IPS-18a (cell line): ENCODE data around the gene ITGB5.
"Not testable (repeated sequence)": the region's sequence is repeated elsewhere in the genome, so short reads cannot be mapped to it uniquely, and the experiment has no call there.

ENCODE experiments used
- H3K27ac ChIP-seq: one replicate; pipeline ENCODE4 v1.5.1; 2013; ENCODE audit warnings: low read length
- H3K27me3 ChIP-seq: one replicate; pipeline ENCODE4 v1.6.1; 2013; ENCODE audit warnings: mild to moderate bottlenecking, low read length; ENCODE audit not compliant: control insufficient read depth, insufficient read depth
- H3K36me3 ChIP-seq: one replicate; pipeline ENCODE4 v1.6.1; 2013; ENCODE audit warnings: low read depth, low read length; ENCODE audit not compliant: control insufficient read depth
- H3K4me1 ChIP-seq: one replicate; pipeline ENCODE4 v1.6.1; 2013; ENCODE audit warnings: low read depth, low read length; ENCODE audit not compliant: control insufficient read depth
- H3K4me3 ChIP-seq: one replicate; pipeline ENCODE4 v1.5.1; 2013; ENCODE audit warnings: low read length
- H3K9ac ChIP-seq: one replicate; pipeline ENCODE4 v1.6.1; 2013; ENCODE audit warnings: mild to moderate bottlenecking, low read length, moderate library complexity
- H3K9me3 ChIP-seq: one replicate; pipeline ENCODE4 v1.6.1; 2013; ENCODE audit warnings: low read depth, low read length; ENCODE audit not compliant: control insufficient read depth

The ITGB5 gene

GRCh38 chr3:124829819-124830554 is 57.2 kb downstream of the ITGB5 start:
- no peaks in the 10 kb centered on the region for H3K27me3 ChIP-seq
- no peak overlapping the region for H3K4me3 ChIP-seq
- no peak overlapping the region for H3K9ac ChIP-seq
- H3K36me3 ChIP-seq: no peaks in the 10 kb centered on the region
- H3K4me1 ChIP-seq: peaks cover 53% of the 10 kb centered on the region
- no peak overlapping the region for H3K27ac ChIP-seq
- H3K9me3 ChIP-seq: no peaks in the 10 kb centered on the region

- H3K9me3 ChIP-seq: no peaks in the 10 kb centered on the region
- no peak overlapping the region for H3K4me3 ChIP-seq
- H3K9ac ChIP-seq: no peak overlapping the region
- no peaks in the 10 kb centered on the region for H3K36me3 ChIP-seq
- H3K27ac ChIP-seq: no peak overlapping the region
- H3K4me1 ChIP-seq: peaks cover 51% of the 10 kb centered on the region
- H3K27me3 ChIP-seq: no peaks in the 10 kb centered on the region
These were observed 57.9 kb downstream of the ITGB5 start for GRCh38 chr3:124829178-124829818.

- Histone ChIP-seq H3K4me3 (peak overlapping the region; percentile 17), H3K9ac (peak overlapping the region; percentile 40), H3K27ac (peak overlapping the region; percentile 58), H3K4me1 (peaks cover 45% of the 10 kb centered on the region)
- not testable (repeated sequence) for H3K27me3 ChIP-seq, H3K36me3 ChIP-seq, H3K9me3 ChIP-seq
These were observed 59.5 kb downstream of the ITGB5 start for GRCh38 chr3:124827476-124828206.

- Histone ChIP-seq H3K9me3 (no peaks in the 10 kb centered on the region), H3K36me3 (no peaks in the 10 kb centered on the region), H3K27me3 (no peaks in the 10 kb centered on the region), H3K9ac (peak overlapping the region; percentile 40), H3K4me3 (peak overlapping the region; percentile 26), H3K4me1 (peaks cover 45% of the 10 kb centered on the region), H3K27ac (peak overlapping the region; percentile 58)
These were observed 60.5 kb downstream of the ITGB5 start for GRCh38 chr3:124826703-124827102.

- no peaks in the 10 kb centered on the region for H3K9me3 ChIP-seq
- no peak overlapping the region for H3K27ac ChIP-seq
- no peak overlapping the region for H3K4me3 ChIP-seq
- H3K27me3 ChIP-seq: no peaks in the 10 kb centered on the region
- no peaks in the 10 kb centered on the region for H3K36me3 ChIP-seq
- H3K4me1 ChIP-seq: peaks cover 35% of the 10 kb centered on the region
- no peak overlapping the region for H3K9ac ChIP-seq
These were observed 62.8 kb downstream of the ITGB5 start for GRCh38 chr3:124824286-124824915.

- no peaks in the 10 kb centered on the region for H3K36me3 ChIP-seq
- no peak overlapping the region for H3K9ac ChIP-seq
- no peaks in the 10 kb centered on the region for H3K27me3 ChIP-seq
- H3K27ac ChIP-seq: no peak overlapping the region
- peaks cover 30% of the 10 kb centered on the region for H3K4me1 ChIP-seq
- H3K9me3 ChIP-seq: no peaks in the 10 kb centered on the region
- no peak overlapping the region for H3K4me3 ChIP-seq
These were observed 63.5 kb downstream of the ITGB5 start for GRCh38 chr3:124823648-124824047.

GRCh38 chr3:124823206-124823605 is 64.0 kb downstream of the ITGB5 start:
- H3K4me3 ChIP-seq: no peak overlapping the region
- H3K9ac ChIP-seq: no peak overlapping the region
- no peaks in the 10 kb centered on the region for H3K9me3 ChIP-seq
- no peak overlapping the region for H3K27ac ChIP-seq
- no peaks in the 10 kb centered on the region for H3K36me3 ChIP-seq
- H3K27me3 ChIP-seq: no peaks in the 10 kb centered on the region
- H3K4me1 ChIP-seq: peaks cover 26% of the 10 kb centered on the region

- Histone ChIP-seq H3K4me1 (peaks cover 8% of the 10 kb centered on the region), H3K9me3 (no peaks in the 10 kb centered on the region), H3K9ac (no peak overlapping the region), H3K36me3 (peaks cover 9% of the 10 kb centered on the region), H3K4me3 (no peak overlapping the region), H3K27me3 (no peaks in the 10 kb centered on the region), H3K27ac (no peak overlapping the region)
These were observed 65.8 kb downstream of the ITGB5 start for GRCh38 chr3:124821356-124821755.

- no peak overlapping the region for H3K4me3 ChIP-seq
- no peak overlapping the region for H3K9ac ChIP-seq
- no peak overlapping the region for H3K27ac ChIP-seq
- H3K36me3 ChIP-seq: peaks cover 16% of the 10 kb centered on the region
- H3K4me1 ChIP-seq: no peaks in the 10 kb centered on the region
- H3K9me3 ChIP-seq: no peaks in the 10 kb centered on the region
- H3K27me3 ChIP-seq: no peaks in the 10 kb centered on the region
These were observed 68.6 kb downstream of the ITGB5 start for GRCh38 chr3:124818398-124819091.

GRCh38 chr3:124817079-124817478 is 70.1 kb downstream of the ITGB5 start:
- H3K4me3 ChIP-seq: no peak overlapping the region
- peaks cover 21% of the 10 kb centered on the region for H3K36me3 ChIP-seq
- no peaks in the 10 kb centered on the region for H3K27me3 ChIP-seq
- no peak overlapping the region for H3K27ac ChIP-seq
- H3K9ac ChIP-seq: no peak overlapping the region
- H3K9me3 ChIP-seq: no peaks in the 10 kb centered on the region
- H3K4me1 ChIP-seq: no peaks in the 10 kb centered on the region

- Histone ChIP-seq H3K27ac (no peak overlapping the region), H3K9me3 (no peaks in the 10 kb centered on the region), H3K9ac (no peak overlapping the region), H3K4me1 (no peaks in the 10 kb centered on the region), H3K4me3 (no peak overlapping the region), H3K36me3 (peaks cover 24% of the 10 kb centered on the region), H3K27me3 (no peaks in the 10 kb centered on the region)
These were observed 71.0 kb downstream of the ITGB5 start for GRCh38 chr3:124816206-124816605.
